HG02678 (cell line): ENCODE data around the gene CLDN15.
"Not testable (repeated sequence)": the region's sequence is repeated elsewhere in the genome, so short reads cannot be mapped to it uniquely, and the experiment has no call there.

ENCODE experiments used
- ATAC-seq: cut with Tn5 transposase; IDR thresholded peaks from one replicate; pipeline ENCODE4 v1.9.1; 2021; ENCODE audit warnings: mild to moderate bottlenecking, moderate library complexity; ENCODE audit not compliant: unreplicated experiment

Gene CLDN15

DNA sequence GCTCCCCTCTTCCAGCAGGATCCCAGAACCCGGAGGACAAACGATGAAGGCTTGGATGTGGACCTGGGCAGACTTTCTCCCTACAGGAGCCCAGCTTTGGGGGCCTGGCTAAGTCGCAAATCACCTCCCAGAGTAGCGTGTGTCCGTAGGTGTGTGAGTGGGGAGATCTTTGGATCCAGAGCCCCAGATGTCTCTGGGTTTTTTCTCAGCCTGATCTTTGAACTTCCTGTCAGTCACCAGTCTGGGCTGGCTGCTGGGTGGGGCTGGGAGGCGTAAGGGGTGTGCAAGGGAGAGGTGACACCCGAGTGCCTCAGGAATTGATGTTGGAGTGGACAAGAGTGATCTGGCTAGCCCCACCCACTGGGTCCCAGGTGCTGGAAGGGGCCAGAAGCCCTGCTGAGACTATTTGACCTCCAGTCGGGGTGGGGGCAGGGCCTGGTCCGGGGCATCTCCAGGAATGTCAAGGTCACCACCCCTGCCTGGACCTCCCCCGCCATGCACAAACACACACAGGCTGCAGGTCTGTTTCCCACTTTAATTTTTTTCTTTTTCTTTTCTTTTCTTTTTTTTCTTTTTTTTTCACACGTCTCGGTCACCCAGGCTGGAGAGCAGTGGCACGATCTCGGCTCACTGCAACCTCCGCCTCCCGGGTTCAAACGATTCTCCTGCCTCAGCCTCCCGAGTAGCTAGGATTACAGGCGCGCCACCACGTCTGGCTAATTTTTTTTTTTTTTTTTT is 36.6 kb downstream of the CLDN15 start, which contains the start of gene MOGAT3:
TSS of gene MOGAT3 (minus strand) at position 175 of the 738 bp plus-strand sequence. CDS start 182 bp downstream, outside the sequence.
- ATAC-seq: no peak

DNA sequence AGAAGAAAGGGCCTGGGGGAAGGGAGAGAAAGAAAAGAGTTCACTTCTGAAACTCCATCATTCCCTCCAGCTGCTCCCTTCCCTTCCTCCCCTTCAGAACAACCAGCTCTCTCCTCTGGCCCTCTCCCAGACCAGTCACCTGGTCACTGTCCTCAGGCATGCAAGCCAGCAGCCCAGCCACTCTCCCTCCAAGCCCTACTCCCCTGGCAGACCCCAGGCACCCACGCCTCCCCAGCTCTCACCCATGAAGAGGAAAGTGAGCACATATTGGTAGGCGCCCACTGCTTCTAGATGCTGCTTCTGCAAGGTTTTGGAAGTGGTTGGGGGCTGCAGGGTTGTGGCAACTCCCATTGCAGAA is 37.1 kb downstream of the CLDN15 start:
- ATAC-seq: no peak

DNA sequence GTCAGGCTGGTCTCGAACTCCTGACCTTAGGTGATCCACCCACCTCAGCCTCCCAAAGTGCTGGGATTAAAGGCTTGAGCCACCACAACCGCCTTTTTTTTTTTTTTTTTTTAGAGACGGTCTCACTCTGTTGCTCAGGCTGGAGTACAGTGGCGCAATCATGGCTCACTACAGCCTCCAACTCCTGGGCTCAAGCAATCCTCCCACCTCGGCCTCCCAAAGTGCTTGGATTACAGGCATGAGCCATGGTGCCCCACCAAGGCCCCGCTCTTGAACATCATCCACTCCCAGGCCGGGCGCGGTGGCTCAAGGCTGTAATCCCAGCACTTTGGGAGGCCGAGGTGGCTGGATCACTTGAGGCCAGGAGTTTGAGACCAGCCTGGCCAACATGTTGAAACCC is 38.1 kb downstream of the CLDN15 start:
- ATAC-seq: not testable (repeated sequence)

DNA sequence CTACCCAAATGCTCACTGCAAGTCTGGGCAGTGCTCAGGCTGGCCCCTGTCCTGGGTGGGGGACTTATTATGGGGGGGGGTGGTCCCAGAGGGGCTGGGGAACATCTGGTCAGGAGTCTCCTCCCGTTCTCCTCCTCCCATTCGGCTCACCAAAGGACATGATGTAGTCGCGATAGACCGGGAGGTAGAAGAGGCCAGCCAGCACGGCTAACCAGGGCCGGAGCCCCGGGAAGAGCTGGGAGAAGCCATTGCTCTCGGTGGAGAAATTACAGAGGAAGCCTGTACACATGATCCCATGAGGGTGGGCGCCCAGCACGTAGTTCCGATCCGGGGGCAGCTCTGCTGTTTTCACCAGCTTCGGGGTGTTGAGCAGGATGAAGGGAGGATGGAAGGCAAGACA is 39.1 kb downstream of the CLDN15 start:
- ATAC-seq: no peak

DNA sequence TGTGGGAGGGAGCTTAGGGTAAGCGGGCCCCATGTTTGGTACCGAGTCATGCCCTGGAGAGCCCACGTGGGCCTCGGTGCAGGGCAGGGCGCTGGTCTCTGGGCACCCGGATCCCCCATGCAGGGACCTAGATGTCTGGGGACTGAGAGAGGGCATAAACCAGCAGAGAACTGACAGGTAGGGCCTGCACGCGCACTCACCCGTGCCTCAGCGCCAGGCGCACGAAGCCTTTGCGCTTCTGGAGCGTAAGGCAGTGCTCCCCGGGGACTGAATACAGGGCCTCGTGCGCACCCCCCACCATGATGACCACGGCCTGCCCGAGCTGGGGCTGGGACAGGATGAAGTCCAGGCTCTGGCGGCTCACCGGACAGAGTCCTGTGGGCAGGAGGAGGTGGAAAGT is 39.6 kb downstream of the CLDN15 start:
- ATAC-seq: no peak

DNA sequence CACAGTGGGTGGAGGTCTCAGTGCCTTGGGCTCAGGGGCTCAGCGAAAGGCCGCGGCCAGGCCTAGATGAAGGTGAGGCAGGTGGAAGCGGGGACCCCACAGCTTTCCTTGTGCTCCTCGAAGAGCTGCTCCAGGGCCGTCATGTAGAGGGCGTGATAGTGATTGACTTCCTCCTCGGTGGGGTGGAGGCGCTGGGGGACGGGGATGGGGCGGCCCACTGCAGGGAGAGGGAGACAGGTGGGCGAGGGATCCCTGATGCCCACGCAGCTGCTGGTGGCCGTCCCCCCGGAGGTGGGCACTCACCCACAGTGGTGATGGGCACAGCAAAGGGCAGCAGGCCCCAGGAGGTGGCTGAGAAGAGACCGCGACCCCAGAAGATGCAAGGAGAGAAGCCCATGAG is 41.7 kb downstream of the CLDN15 start:
- ATAC-seq: no peak

DNA sequence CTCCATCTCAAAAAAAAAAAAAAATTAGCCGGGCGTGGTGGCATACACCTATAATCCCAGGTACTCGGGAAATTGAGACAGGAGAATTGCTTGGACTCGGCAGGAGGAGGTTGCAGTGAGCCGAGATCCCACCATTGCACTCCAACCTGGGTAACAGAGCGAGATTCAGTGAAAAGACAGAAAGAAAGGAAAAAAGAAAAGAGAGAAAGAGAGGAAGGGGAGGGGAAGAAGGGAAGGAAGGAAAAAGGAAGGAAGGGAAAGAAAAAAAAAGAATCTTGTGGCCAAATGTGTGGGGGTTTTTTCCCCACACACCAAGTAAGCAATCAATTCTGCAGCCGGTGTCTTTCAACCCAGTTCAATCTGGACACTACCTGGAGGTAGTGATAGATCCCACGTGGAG is 48.5 kb downstream of the CLDN15 start:
- no peak for ATAC-seq

DNA sequence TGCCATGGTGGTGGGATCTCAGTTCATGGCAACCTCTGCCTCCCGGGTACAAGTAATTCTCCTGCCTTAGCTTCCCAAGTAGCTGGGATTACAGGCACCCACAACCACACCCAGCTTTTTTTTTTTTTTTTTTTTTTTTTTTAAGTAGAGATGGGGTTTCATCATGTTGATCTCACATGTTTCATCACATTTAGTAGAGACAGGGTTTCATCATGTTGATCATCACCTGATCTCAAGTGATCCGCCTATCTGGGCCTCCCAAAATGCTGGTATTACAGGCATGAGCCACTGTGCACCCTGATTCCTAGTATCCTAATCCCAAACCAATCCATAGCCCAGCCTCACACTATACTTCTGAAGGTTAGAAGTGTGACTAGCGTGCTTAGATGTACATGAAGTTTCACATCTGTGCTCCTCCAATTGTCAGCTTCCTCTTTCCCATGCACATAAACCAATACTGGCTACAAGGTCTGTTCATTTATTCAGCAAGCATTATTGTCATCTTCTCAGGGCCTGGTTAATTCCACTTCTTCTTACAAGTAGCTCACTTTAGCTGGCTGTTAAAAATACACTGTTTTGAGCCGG is 50.7 kb downstream of the CLDN15 start:
- no peak for ATAC-seq

DNA sequence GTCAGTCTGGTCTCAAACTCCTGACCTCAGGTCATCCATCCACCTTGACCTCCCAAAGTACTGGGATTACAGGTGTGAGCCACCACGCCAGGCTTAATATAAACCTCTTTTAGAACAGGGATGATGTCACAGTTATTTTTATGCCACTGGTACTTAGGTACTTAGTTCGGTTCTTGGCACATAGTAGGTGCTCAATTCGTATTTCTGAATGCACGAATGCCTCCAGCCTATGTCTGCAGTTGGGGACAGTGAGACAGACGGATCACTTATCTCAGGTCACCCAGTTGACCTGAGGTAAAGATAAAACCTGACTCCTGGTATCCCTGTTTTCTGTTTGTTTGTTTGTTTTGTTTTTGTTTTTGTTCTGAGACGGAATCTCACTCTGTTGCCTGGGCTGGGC is 51.4 kb downstream of the CLDN15 start:
- ATAC-seq: no peak

DNA sequence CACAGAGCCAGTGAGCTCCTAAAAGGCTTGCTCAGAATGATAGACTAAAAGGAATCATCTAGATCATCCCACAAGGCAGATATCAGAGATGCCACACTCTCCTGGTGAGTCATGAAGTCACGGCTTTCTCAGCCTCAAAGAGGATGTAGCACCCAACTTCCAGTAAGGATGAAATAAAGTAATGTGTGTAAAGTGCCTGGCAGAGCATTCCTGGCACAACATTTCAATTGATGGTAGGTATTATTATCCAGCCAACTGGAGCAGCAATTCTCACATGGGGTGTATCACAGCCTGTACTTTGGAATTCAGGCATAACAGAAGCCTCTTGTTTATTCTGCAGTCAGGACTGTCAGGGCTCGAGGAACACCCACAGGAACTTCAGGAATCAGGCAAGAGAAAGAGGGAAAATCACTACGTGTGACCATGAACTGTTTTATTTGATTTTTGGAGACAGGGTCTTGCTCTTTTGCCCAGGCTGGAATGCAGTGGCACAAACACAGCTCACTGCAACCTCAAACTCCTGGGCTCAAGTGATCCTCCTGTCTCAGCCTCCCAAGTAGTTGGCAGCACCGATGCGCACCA is 52.3 kb downstream of the CLDN15 start:
- no peak for ATAC-seq
